GM06990 (cell line): Measurements from ENCODE around the gene SHLD2.
A peak's percentile ranks its signal among the peaks of the same experiment; 100 is the strongest.
"Not testable (repeated sequence)": the region's sequence is repeated elsewhere in the genome, so short reads cannot be mapped to it uniquely, and the experiment has no call there.

ENCODE experiments used
- DNase-seq: peaks from one replicate; pipeline ENCODE4 v3.0.0-alpha.2; 2011; ENCODE audit not compliant: insufficient read length; ENCODE audit errors: extremely low read depth
- H3K27me3 ChIP-seq: replicated peaks from 2 replicates; pipeline ENCODE4 v1.6.0; 2011; ENCODE audit warnings: low read length; ENCODE audit not compliant: control insufficient read depth, insufficient read depth
- H3K36me3 ChIP-seq: 2 replicates; pipeline ENCODE4 v1.5.1; 2011; ENCODE audit warnings: low read length; ENCODE audit not compliant: control insufficient read depth, insufficient read depth
- H3K4me3 ChIP-seq: replicated peaks from 2 replicates; pipeline ENCODE4 v1.5.1; 2011; ENCODE audit warnings: low read depth, mild to moderate bottlenecking, control low read depth, low read length
- CTCF ChIP-seq: IDR thresholded peaks from 2 replicates; pipeline ENCODE4 v1.5.1; 2011; ENCODE audit warnings: low read length, control low read depth, mild to moderate bottlenecking, inconsistent platforms; ENCODE audit not compliant: insufficient read depth, poor library complexity, severe bottlenecking

SHLD2 gene

DNA sequence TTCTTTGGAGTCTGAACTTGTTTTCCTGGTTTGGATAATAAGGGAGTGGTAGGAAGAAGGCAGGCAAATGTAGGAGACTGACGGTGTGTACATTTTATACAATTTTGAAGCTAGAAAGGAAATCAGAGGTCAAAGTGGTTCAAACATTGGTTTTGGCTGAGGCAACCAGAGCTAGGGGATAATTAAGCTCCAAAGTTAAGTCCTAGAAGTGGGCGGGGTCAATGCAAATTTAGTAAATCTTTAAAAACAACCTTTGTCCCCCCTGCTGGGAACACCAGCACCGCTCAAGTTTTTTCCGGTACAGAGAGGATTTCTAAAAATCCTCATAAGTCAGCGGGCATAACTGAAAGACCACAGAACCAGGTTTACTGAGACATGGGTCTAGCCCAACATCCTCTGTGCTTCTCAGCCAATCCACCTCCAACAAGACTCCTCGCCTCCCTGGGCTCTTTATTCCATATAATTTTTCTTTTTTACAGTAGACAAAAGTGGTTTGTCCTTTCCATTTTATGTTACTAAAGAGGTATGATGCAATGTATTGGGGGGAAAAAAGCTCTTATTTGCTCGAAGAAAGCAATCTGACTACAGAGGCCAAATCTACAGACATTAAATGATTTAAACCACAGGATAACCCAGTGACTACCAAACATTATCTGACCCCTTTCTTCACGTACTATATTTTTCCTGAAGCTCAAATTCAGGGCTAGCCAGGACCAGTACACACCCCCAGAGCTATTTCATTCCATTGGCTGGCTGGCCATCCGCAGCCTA, 2.0 kb upstream of the SHLD2 start:
- no peaks in the 10 kb centered on the region for H3K27me3 ChIP-seq
- peak; percentile 1 for TF ChIP-seq CTCF
- DNase-seq, result no peak
- no peaks in the 10 kb centered on the region for H3K36me3 ChIP-seq
- peak overlapping the region; percentile 88 for H3K4me3 ChIP-seq

- no peak for TF ChIP-seq CTCF
- peak overlapping the region; percentile 88 for H3K4me3 ChIP-seq
- peak; percentile 83 for DNase-seq
- H3K27me3 ChIP-seq, result no peaks in the 10 kb centered on the region
- H3K36me3 ChIP-seq, result no peaks in the 10 kb centered on the region; the same call in 1 of the 2 replicates
These were observed 1.2 kb upstream of the SHLD2 start for GRCh38 chr10:87093632-87094372.

- TF ChIP-seq CTCF, result no peak
- Histone ChIP-seq H3K27me3 (no peaks in the 10 kb centered on the region), H3K4me3 (peak overlapping the region; percentile 84), H3K36me3 (no peaks in the 10 kb centered on the region; the same call in 1 of the 2 replicates)
- peak; percentile 91 for DNase-seq
These were observed 385 bp downstream of the SHLD2 start for GRCh38 chr10:87095236-87095945.

DNA sequence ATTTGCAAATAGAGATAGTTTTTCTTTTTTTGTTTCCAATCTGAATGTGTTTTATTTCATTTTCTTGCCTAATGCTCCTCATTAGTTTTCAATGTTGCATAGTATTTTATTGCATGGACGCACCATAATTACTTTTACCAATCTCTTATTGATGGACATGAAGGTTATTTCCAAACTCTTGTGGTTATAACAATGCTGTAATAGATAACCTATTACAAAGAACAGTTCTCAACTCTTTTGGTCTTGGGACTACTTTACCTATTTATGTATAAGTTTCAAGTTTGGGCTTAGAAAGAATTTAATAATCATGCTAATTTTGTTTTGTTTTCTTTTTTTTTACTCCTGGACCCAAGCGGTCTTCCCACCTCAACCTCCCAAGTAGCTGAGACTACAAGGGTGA, 7.0 kb downstream of the SHLD2 start:
- Histone ChIP-seq H3K4me3 (no peak overlapping the region), H3K36me3 (peaks cover 2% of the 10 kb centered on the region), H3K27me3 (no peaks in the 10 kb centered on the region)
- DNase-seq, result no peak
- TF ChIP-seq CTCF, result no peak

GRCh38 chr10:87104727-87105126, 9.7 kb downstream of the SHLD2 start:
- not testable (repeated sequence) for H3K4me3 ChIP-seq, DNase-seq, H3K36me3 ChIP-seq, H3K27me3 ChIP-seq
